A549 treated with GW870086 at 1 μM for 4 hours (cell line): ENCODE results near the gene TOMM22. TPM values are rescaled to one million over a fixed set of nuclear protein-coding genes. Genes with fewer than 3 reads are reported as not detected.

Experiments used
- total RNA-seq: library from RNA; stranded (reverse); fragments of 200-300 nt; extraction: Qiagen RNA extraction; gene quantifications from 5 replicates; pipeline ENCODE4 v1.2.3, GENCODE V29; 2022; ENCODE audit warnings: low read depth

The TOMM22 gene
- 62.0 to 81.3 TPM (median 72.3 TPM) in 5 replicates for total RNA-seq

DNA sequence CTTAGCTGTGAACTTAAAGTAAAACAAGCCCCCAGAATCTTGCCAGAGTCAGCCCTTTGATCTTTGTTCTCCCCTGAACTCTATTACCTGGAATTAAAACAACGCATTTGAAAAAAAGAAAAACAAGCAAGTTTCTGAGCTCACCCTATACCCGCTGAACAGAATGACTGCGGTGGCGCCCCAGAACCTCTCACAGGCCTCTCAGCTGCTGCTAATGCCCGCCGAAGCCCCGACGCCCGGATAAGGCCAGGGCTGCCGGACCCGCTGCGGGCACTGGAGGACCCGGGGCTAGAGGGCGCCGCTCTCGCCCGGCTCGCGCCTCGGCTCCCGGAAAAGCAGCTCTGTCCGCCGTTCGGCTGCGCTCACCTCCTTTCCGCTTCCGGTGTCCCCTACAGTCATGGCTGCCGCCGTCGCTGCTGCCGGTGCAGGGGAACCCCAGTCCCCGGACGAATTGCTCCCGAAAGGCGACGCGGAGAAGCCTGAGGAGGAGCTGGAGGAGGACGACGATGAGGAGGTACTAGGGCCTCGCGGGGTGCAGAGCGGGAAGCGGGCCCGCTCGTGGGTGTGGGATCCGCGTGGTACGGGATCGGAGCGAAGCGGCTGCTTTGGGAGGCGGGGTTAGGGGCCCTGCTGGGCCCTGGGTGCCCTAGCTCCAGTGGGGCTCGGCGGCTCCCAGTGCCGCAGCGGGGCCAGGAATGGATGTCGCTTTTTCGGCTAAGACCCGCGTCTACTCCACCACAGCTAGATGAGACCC is at the start of gene TOMM22:
TSS of gene TOMM22 (plus strand) at position 376 of the 754 bp plus-strand sequence. CDS start at position 398, 22 bp downstream.

DNA sequence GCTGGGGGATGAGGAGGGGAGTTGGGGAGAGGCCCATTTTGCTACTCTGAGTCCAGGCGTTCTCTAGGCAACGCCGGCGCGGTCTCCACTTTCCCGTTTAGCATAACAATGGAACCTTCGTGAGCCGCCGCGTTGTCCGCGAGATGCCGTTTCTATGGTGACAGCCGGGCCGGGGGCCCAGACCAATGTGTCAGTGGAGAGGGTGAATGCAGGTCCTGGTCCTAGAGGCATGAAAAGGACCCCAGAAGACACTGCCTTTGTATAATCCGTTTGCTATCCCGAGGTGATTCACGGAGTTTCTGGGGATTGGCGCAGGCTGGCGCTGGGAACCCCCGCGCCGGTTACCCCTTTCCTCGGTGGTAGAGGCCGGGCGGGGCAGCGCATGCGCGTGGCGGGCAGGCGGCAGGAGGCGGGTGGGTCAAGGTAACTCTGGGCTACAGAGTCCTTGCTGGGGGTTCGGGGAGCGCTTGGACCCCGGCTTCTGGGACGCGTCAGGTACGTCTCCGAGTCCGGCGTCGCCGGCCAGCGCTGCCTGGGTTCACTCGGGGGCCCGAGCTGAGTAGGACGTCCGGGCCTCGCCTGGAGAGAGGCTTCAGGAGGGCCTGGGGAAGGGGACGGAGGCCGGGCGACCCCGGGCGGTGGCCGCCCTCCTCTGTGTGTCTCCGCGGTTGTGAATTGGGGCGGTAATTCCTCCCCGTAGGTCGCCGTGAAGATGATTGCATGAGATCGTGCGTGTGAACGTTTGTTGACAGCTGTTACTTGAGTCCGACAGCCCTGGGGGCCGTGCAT is 25.3 kb upstream of the TOMM22 start, which contains the start of the genes CBY1 and FAM227A:
TSS of gene CBY1 (plus strand) at position 383 of the 789 bp plus-strand sequence. CDS start 11,417 bp downstream, outside the sequence.
TSS of gene FAM227A (minus strand) at position 137 of the 789 bp plus-strand sequence. CDS start 6,224 bp downstream, outside the sequence.

DNA sequence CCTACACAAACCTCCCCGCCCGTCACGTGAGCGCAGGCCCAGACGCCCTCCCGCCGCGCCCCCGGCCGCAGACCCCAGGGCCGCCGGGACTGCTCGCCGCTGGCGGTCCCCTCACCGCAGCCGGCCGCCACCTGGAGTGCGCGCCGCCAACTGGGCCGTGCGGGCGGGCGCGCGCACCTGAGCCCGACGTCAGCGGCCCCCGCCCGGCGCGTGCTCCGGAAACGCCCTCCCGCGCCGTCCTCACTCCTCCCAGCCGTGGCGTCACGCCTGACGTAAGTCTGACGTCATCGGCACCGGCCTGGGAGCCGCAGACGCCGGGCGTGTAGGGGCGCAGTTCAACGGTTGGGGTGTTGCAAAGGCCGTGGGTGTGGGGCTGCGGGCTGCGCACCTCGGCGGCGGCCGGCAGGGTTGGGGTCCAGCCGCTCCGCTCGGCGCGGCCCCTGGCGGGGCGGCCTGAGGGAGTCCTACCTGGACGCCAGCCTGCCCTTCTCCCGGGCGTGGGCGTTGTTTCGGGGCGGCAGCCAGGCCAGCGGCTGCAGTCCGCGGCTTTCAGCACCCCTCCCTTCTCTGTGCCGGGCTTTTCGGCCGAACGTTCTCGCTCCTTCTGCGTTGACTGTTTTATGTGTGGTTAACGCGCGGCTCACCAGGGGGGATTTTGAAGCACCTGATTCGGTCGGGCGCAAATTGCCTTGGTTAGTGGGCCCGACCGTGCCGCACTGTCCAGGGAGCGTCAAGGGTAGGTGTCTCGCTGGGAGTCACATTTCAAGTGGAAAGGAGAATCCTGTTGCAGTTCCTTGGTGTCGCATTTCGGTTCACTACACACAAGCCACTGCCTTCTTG is 19.3 kb downstream of the TOMM22 start, which contains the start of gene JOSD1:
TSS of gene JOSD1 (minus strand) at position 155 of the 840 bp plus-strand sequence. CDS start 956 bp downstream, outside the sequence.

DNA sequence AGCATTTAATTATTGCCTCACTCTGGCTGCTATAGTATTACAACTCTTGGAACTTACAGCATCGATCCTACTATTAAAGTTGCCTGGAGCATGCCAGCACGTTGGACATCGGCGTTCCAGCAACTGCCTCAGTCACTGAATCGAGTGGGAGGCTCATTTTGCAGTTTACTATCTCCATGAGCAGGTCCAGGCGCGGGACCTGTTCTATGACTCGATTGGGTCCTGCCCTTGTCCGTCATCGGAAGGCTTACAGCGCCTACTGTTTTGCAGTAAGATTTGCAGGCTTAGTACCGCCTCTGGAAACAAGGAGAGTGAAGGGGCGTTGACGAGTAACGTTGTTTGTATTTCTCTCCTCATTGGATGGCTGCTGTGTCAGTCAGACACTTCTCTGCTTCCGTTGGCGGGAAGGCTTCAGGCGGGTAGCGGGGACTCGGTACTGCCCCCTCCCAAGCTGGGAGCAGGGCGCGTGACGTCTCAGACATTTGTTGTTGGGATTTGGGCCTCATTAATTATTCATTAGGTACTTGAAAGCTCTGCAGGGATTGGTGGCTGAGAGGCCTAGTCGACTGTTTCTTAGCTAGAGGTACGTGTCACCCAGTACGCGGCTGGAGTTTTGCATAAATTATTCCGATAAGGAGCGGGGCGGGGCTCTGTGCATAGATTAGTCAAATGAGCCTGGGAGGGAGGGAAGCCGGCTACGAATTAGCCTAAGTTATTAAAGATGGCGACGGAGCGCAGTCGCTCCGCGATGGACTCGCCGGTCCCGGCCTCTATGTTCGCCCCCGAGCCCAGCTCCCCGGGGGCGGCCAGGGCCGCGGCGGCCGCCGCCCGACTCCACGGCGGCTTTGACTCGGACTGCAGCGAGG is 23.7 kb downstream of the TOMM22 start, which contains the start of gene GTPBP1:
TSS of gene GTPBP1 (plus strand) at position 710 of the 866 bp plus-strand sequence. CDS start at position 722, 12 bp downstream.

Other genes starting within 250 kb of the TOMM22 start
- gene KCNJ4, start 226.8 kb upstream of the TOMM22 start, total RNA-seq, result 0.29 to 0.46 TPM (median 0.43 TPM) in 5 replicates
- gene KDELR3, start 213.9 kb upstream of the TOMM22 start, total RNA-seq, result 17.8 to 19.5 TPM (median 19.1 TPM) in 5 replicates
- 82.3 to 102 TPM (median 94.1 TPM) in 5 replicates for gene DDX17, start 175.6 kb upstream of the TOMM22 start, total RNA-seq
- 2.3 to 6.8 TPM (median 3.6 TPM) in 5 replicates for gene DMC1, start 111.8 kb upstream of the TOMM22 start, total RNA-seq
- 0.49 to 1.2 TPM (median 0.68 TPM) in 5 replicates for gene FAM227A, start 25.6 kb upstream of the TOMM22 start, total RNA-seq
- gene CBY1, start 25.3 kb upstream of the TOMM22 start, total RNA-seq, result 14.2 to 15.7 TPM (median 14.6 TPM) in 5 replicates
- gene JOSD1, start 19.0 kb downstream of the TOMM22 start, total RNA-seq, result 25.4 to 30.0 TPM (median 29.3 TPM) in 5 replicates
- gene GTPBP1, start 24.0 kb downstream of the TOMM22 start, total RNA-seq, result 6.0 to 10.0 TPM (median 9.9 TPM) in 5 replicates
- 26.4 to 40.2 TPM (median 36.1 TPM) in 5 replicates for gene SUN2, start 74.0 kb downstream of the TOMM22 start, total RNA-seq
- gene DNAL4, start 112.2 kb downstream of the TOMM22 start, total RNA-seq, result 8.0 to 10.6 TPM (median 10.2 TPM) in 5 replicates
- gene NPTXR, start 162.1 kb downstream of the TOMM22 start, total RNA-seq, result 9.1 to 11.4 TPM (median 10.1 TPM) in 5 replicates
- 25.0 to 30.9 TPM (median 27.3 TPM) in 5 replicates for gene CBX6, start 190.3 kb downstream of the TOMM22 start, total RNA-seq